GM19193 (cell line): ENCODE measurements around the gene NAA20.

Experiments
- POLR2A ChIP-seq: IDR thresholded peaks from 4 replicates; pipeline ENCODE4 v1.6.1; 2011; ENCODE audit not compliant: insufficient read depth, insufficient read length; ENCODE audit errors: extremely low read depth

NAA20 gene

GRCh38 chr20:20073801-20074371 is 56.7 kb downstream of the NAA20 start:
- no peak for TF ChIP-seq POLR2A

- TF ChIP-seq POLR2A = no peak
These were observed 57.9 kb downstream of the NAA20 start for GRCh38 chr20:20075032-20075431.

GRCh38 chr20:20076297-20077065 is 59.3 kb downstream of the NAA20 start:
- no peak for TF ChIP-seq POLR2A

GRCh38 chr20:20078041-20078440 is 60.9 kb downstream of the NAA20 start:
- no peak for TF ChIP-seq POLR2A

GRCh38 chr20:20079102-20079784 is 62.1 kb downstream of the NAA20 start:
- TF ChIP-seq POLR2A = no peak
